Measurements from ENCODE around the gene C1QB. TPM values are rescaled to one million over a fixed set of nuclear protein-coding genes. Genes with fewer than 3 reads are reported as not detected.

C1QB gene
- polyA plus RNA-seq, 1 of the 3 experiments (the other 2 are of a cell fraction): not detected

DNA sequence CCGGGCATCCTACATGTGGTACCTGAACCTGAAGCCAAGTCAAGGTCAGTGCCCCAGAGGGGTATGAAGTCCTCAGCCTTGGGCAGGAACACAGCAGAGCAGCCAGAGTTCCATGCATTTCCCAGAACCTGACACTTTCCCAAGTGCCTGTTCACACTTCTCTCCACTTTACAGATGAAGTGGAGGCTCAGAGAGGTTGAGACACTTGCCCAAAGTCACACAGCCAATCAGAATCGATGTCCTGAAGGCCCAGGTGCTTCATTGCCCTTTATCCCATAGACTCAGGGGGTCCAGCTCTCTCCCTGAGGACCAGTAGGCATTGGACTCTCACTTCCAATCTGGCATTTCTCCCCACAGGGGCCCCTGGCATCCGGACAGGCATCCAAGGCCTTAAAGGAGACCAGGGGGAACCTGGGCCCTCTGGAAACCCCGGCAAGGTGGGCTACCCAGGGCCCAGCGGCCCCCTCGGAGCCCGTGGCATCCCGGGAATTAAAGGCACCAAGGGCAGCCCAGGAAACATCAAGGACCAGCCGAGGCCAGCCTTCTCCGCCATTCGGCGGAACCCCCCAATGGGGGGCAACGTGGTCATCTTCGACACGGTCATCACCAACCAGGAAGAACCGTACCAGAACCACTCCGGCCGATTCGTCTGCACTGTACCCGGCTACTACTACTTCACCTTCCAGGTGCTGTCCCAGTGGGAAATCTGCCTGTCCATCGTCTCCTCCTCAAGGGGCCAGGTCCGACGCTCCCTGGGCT lies 14.4 kb upstream of the C1QB start:
- Histone ChIP-seq H3K9me2 (no peaks in the 10 kb centered on the region), H3K36me3 (replicated peaks in 1 of 2; ENCODE audit: control insufficient read depth in 1 of 2, insufficient read depth in 2 of 2, low read length in 1 of 2) (no peaks in the 10 kb centered on the region), H3F3A (replicated peaks; ENCODE audit: insufficient read depth) (no peaks in the 10 kb centered on the region), H2AFZ (ENCODE audit: low read depth) (no peak overlapping the region), H3K27ac (ENCODE audit: low read depth in 2 of 2, low read length in 1 of 2) (no peak overlapping the region), H3K79me2 (ENCODE audit: insufficient read depth) (no peaks in the 10 kb centered on the region), H3K27me3 (ENCODE audit: insufficient read depth) (0 out of 2 replicates have a peak, but pooled peaks cover 7% of the 10 kb centered on the region), H4K20me1 (ENCODE audit: insufficient read depth) (no peaks in the 10 kb centered on the region), H3K4me2 (no peak overlapping the region), H3K4me1 (ENCODE audit: control insufficient read depth in 1 of 2, insufficient read depth in 2 of 2, low read depth in 1 of 2, low read length in 1 of 2) (peaks cover 0 to 3% of the 10 kb centered on the region in 2 experiments; a peak in 1 of 4 replicates), H3K9ac (no peak overlapping the region), H3K9me3 (no peaks in the 10 kb centered on the region), H3K4me3 (ENCODE audit: low read depth in 2 of 2, low read length in 1 of 2) (no peak overlapping the region)
- TF ChIP-seq, protein P1, sequence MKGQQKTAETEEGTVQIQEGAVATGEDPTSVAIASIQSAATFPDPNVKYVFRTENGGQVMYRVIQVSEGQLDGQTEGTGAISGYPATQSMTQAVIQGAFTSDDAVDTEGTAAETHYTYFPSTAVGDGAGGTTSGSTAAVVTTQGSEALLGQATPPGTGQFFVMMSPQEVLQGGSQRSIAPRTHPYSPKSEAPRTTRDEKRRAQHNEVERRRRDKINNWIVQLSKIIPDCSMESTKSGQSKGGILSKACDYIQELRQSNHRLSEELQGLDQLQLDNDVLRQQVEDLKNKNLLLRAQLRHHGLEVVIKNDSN (IDR thresholded peaks at IDR 0.05; ENCODE audit: borderline replicate concordance, low read depth): no peak
- TF ChIP-seq FOXJ3 (CRISPR knock-in tag; IDR thresholded peaks at IDR 0.05): no peak
- no peak for TF ChIP-seq MXI1 (IDR thresholded peaks at IDR 0.05; ENCODE audit: low read depth, low read length)
- no peak for TF ChIP-seq GATA2 (CRISPR knock-in tag; IDR thresholded peaks at IDR 0.05)
- TF ChIP-seq, protein P2, sequence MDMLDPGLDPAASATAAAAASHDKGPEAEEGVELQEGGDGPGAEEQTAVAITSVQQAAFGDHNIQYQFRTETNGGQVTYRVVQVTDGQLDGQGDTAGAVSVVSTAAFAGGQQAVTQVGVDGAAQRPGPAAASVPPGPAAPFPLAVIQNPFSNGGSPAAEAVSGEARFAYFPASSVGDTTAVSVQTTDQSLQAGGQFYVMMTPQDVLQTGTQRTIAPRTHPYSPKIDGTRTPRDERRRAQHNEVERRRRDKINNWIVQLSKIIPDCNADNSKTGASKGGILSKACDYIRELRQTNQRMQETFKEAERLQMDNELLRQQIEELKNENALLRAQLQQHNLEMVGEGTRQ (IDR thresholded peaks at IDR 0.05; ENCODE audit: borderline replicate concordance, low read depth, low read length): no peak
- no peak for TF ChIP-seq MEF2A (IDR thresholded peaks at IDR 0.05; ENCODE audit: borderline replicate concordance, low read depth)
- WGBS (ENCODE audit: low lambda C conversion rate): 83% methylated on average over 10 of the region's 23 CpGs
- POLR2A ChIA-PET: no interaction called here
- DNase-seq: no peak
- CTCF ChIA-PET: interaction anchor here (0.9 to 8.9 kb wide), 6 partner anchors 77 to 222 kb away, joined by 4 to 289 read pairs (median 28); no protein-coding TSS in a partner anchor

DNA sequence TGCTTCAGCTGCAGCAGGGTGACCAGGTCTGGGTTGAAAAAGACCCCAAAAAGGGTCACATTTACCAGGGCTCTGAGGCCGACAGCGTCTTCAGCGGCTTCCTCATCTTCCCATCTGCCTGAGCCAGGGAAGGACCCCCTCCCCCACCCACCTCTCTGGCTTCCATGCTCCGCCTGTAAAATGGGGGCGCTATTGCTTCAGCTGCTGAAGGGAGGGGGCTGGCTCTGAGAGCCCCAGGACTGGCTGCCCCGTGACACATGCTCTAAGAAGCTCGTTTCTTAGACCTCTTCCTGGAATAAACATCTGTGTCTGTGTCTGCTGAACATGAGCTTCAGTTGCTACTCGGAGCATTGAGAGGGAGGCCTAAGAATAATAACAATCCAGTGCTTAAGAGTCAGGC lies 13.8 kb upstream of the C1QB start:
- H3K4me3 ChIP-seq (ENCODE audit: low read depth in 2 of 2, low read length in 1 of 2): no peak overlapping the region
- CTCF ChIA-PET: interaction anchor here (0.9 to 8.9 kb wide), 7 partner anchors 16 to 222 kb away, joined by 4 to 289 read pairs (median 16); no protein-coding TSS in a partner anchor
- 0 out of 2 replicates have a peak, but pooled peaks cover under 1% of the 10 kb centered on the region for H3K27me3 ChIP-seq (ENCODE audit: insufficient read depth)
- no peaks in the 10 kb centered on the region for H3K79me2 ChIP-seq (ENCODE audit: insufficient read depth)
- no peaks in the 10 kb centered on the region for H4K20me1 ChIP-seq (ENCODE audit: insufficient read depth)
- H3K9me3 ChIP-seq: no peaks in the 10 kb centered on the region
- no peak overlapping the region for H3K9ac ChIP-seq
- no peak overlapping the region for H3K4me2 ChIP-seq
- H3F3A ChIP-seq (replicated peaks; ENCODE audit: insufficient read depth): no peaks in the 10 kb centered on the region
- no peak for DNase-seq
- TF ChIP-seq, protein P3, sequence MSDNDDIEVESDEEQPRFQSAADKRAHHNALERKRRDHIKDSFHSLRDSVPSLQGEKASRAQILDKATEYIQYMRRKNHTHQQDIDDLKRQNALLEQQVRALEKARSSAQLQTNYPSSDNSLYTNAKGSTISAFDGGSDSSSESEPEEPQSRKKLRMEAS (IDR thresholded peaks at IDR 0.05; ENCODE audit: low read depth): no peak
- TF ChIP-seq, protein P4, sequence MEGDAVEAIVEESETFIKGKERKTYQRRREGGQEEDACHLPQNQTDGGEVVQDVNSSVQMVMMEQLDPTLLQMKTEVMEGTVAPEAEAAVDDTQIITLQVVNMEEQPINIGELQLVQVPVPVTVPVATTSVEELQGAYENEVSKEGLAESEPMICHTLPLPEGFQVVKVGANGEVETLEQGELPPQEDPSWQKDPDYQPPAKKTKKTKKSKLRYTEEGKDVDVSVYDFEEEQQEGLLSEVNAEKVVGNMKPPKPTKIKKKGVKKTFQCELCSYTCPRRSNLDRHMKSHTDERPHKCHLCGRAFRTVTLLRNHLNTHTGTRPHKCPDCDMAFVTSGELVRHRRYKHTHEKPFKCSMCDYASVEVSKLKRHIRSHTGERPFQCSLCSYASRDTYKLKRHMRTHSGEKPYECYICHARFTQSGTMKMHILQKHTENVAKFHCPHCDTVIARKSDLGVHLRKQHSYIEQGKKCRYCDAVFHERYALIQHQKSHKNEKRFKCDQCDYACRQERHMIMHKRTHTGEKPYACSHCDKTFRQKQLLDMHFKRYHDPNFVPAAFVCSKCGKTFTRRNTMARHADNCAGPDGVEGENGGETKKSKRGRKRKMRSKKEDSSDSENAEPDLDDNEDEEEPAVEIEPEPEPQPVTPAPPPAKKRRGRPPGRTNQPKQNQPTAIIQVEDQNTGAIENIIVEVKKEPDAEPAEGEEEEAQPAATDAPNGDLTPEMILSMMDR (IDR thresholded peaks at IDR 0.05): 0 out of 2 replicates have a peak, but pooled peaks have one; percentile 30
- TF ChIP-seq, protein P5, sequence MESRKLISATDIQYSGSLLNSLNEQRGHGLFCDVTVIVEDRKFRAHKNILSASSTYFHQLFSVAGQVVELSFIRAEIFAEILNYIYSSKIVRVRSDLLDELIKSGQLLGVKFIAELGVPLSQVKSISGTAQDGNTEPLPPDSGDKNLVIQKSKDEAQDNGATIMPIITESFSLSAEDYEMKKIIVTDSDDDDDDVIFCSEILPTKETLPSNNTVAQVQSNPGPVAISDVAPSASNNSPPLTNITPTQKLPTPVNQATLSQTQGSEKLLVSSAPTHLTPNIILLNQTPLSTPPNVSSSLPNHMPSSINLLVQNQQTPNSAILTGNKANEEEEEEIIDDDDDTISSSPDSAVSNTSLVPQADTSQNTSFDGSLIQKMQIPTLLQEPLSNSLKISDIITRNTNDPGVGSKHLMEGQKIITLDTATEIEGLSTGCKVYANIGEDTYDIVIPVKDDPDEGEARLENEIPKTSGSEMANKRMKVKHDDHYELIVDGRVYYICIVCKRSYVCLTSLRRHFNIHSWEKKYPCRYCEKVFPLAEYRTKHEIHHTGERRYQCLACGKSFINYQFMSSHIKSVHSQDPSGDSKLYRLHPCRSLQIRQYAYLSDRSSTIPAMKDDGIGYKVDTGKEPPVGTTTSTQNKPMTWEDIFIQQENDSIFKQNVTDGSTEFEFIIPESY (IDR thresholded peaks at IDR 0.05; ENCODE audit: borderline replicate concordance, low read depth): no peak
- no peak overlapping the region for H3K27ac ChIP-seq (ENCODE audit: low read depth in 2 of 2, low read length in 1 of 2)
- peaks cover 0 to 3% of the 10 kb centered on the region in 2 experiments; a peak in 1 of 4 replicates for H3K4me1 ChIP-seq (ENCODE audit: control insufficient read depth in 1 of 2, insufficient read depth in 2 of 2, low read depth in 1 of 2, low read length in 1 of 2)
- no peak overlapping the region for H2AFZ ChIP-seq (ENCODE audit: low read depth)
- no peaks in the 10 kb centered on the region for H3K9me2 ChIP-seq
- no peaks in the 10 kb centered on the region for H3K36me3 ChIP-seq (replicated peaks in 1 of 2; ENCODE audit: control insufficient read depth in 1 of 2, insufficient read depth in 2 of 2, low read length in 1 of 2)
- POLR2A ChIA-PET: no interaction called here
- WGBS (ENCODE audit: low lambda C conversion rate): 53% methylated on average over 5 of the region's 8 CpGs

All from SK-N-SH (cell line).